K562 (cell line): Measurements from ENCODE around the gene FNBP1. TPM values are rescaled to one million over a fixed set of nuclear protein-coding genes. Genes with fewer than 3 reads are reported as not detected.

Experiments used
- CBFA2T2 ChIP-seq: fragments of 450-650 bp; conservative IDR thresholded peaks from 2 replicates; pipeline ENCODE4 v1.6.1; 2017; ENCODE audit warnings: mild to moderate bottlenecking
- CREBBP ChIP-seq: IDR thresholded peaks from one replicate; pipeline ENCODE4 v1.6.1; 2012; ENCODE audit warnings: low read depth, mild to moderate bottlenecking, control low read depth, inconsistent platforms, low read length
- DPF2 ChIP-seq: fragments of 450-650 bp; IDR thresholded peaks from 2 replicates; pipeline ENCODE4 v1.6.1; 2016
- HIVEP1 ChIP-seq: fragments of 250-450 bp; sonication (Bioruptor Pico); IDR thresholded peaks from 2 replicates; pipeline ENCODE4 v1.4.0; 2020; ENCODE audit warnings: mild to moderate bottlenecking
- HNRNPH1 ChIP-seq: fragments of 200-400 bp; formaldehyde crosslinking; optimal IDR thresholded peaks from 2 replicates; pipeline ENCODE3; 2017; ENCODE audit warnings: low read depth, mild to moderate bottlenecking, low read length, moderate library complexity
- MIER1 ChIP-seq: fragments of 450-650 bp; IDR thresholded peaks from 2 replicates; pipeline ENCODE4 v1.6.1; 2016; ENCODE audit warnings: antibody characterized with exemption, mild to moderate bottlenecking, low read depth
- NELFE ChIP-seq: IDR thresholded peaks from 2 replicates; pipeline ENCODE4 v1.6.1; 2011; ENCODE audit warnings: mild to moderate bottlenecking; ENCODE audit not compliant: insufficient read depth, insufficient read length
- POU5F1 ChIP-seq: fragments of 150-350 bp; IDR thresholded peaks from 2 replicates; pipeline ENCODE4 v1.6.1; 2014; ENCODE audit warnings: borderline replicate concordance, low read length, low read depth, mild to moderate bottlenecking; ENCODE audit not compliant: partially characterized antibody
- SAFB ChIP-seq: fragments of 200-400 bp; formaldehyde crosslinking; IDR thresholded peaks from 2 replicates; pipeline ENCODE4 v1.6.1; 2017; ENCODE audit warnings: low read depth, low read length, borderline replicate concordance
- SAFB2 ChIP-seq: fragments of 200-400 bp; formaldehyde crosslinking; IDR thresholded peaks from 2 replicates; pipeline ENCODE4 v1.6.1; 2018; ENCODE audit warnings: borderline replicate concordance, low read length, low read depth, moderate library complexity; ENCODE audit not compliant: severe bottlenecking
- SREBF2 ChIP-seq: sonication (generic); formaldehyde crosslinking; IDR thresholded peaks from 2 replicates; pipeline ENCODE4 v1.4.0; 2020; ENCODE audit warnings: mild to moderate bottlenecking, missing genetic modification reagents
- STAT5B ChIP-seq: fragments of 250-450 bp; sonication (Bioruptor Pico); IDR thresholded peaks from 2 replicates; pipeline ENCODE4 v1.8.0; 2021; ENCODE audit warnings: mild to moderate bottlenecking, inconsistent platforms
- TAF15 ChIP-seq: fragments of 200-400 bp; formaldehyde crosslinking; IDR thresholded peaks from 2 replicates; pipeline ENCODE4 v1.6.1; 2017; ENCODE audit warnings: mild to moderate bottlenecking, low read depth, low read length, moderate library complexity
- U2AF2 ChIP-seq: fragments of 200-400 bp; formaldehyde crosslinking; optimal IDR thresholded peaks from 2 replicates; pipeline ENCODE3; 2017; ENCODE audit warnings: low read depth, mild to moderate bottlenecking, low read length
- YBX1 ChIP-seq: fragments of 450-650 bp; IDR thresholded peaks from 2 replicates; pipeline ENCODE4 v1.7.1; 2016; ENCODE audit warnings: mild to moderate bottlenecking
- ZC3H4 ChIP-seq: sonication (generic); formaldehyde crosslinking; IDR thresholded peaks from 2 replicates; pipeline ENCODE4 v1.9.0; 2021; ENCODE audit warnings: missing genetic modification reagents, borderline replicate concordance
- polyA plus RNA-seq, 8 experiments: library from polyadenylated mRNA; depleted of rRNA in 4 of 8; stranded (reverse) in 5 of 8; unstranded in 3 of 8; fragments of >200 nt; fragmentation: Nextera tagmentation in 2 of 8; fragmentation: Illumina TruSeq in 1 of 8; extraction: Ambion mirVana in 2 of 8; extraction: Trizol in 1 of 8; gene quantifications; 2 replicates each; pipeline versions ENCODE4 v1.2.1 to v1.2.3, GENCODE V29; 2011 to 2014; ENCODE audit warnings: inconsistent platforms in 1 of 8, missing spikeins in 1 of 8
- total RNA-seq, 7 experiments: library from RNA; depleted of rRNA in 6 of 7; stranded (reverse); fragments of >200 nt in 6 of 7; fragmentation: Illumina TruSeq in 2 of 7; extraction: Trizol in 2 of 7; gene quantifications; 2 replicates each; pipeline versions ENCODE4 v1.2.1 to v1.2.3, GENCODE V29; 2011 to 2021; ENCODE audit warnings: low replicate concordance in 1 of 7
- TF ChIP-seq, protein P1 (sequence below), 2 experiments: fragments of 450-650 bp in 1 of 2; sonication (generic) in 1 of 2; formaldehyde crosslinking in 1 of 2; IDR thresholded peaks in 1 of 2; conservative IDR thresholded peaks in 1 of 2; 2 replicates each; pipeline versions ENCODE4 v1.6.1 to v1.8.1; 2016 to 2023; ENCODE audit warnings: mild to moderate bottlenecking in 2 of 2, moderate library complexity in 2 of 2, inconsistent platforms in 1 of 2, missing genetic modification reagents in 1 of 2
- TF ChIP-seq, protein P2 (sequence below): fragments of 250-450 bp; sonication (Bioruptor Pico); IDR thresholded peaks from 2 replicates; pipeline ENCODE4 v1.5.0; 2021; ENCODE audit warnings: mild to moderate bottlenecking, moderate library complexity
- TF ChIP-seq, protein P3 (sequence below): fragments of 450-650 bp; IDR thresholded peaks from 2 replicates; pipeline ENCODE4 v1.7.1; 2018; ENCODE audit warnings: mild to moderate bottlenecking, low read depth; ENCODE audit not compliant: partially characterized antibody
- TF ChIP-seq, protein P4 (sequence below): fragments of 450-650 bp; formaldehyde crosslinking; IDR thresholded peaks from 2 replicates; pipeline ENCODE4 v1.4.0; 2020; ENCODE audit warnings: mild to moderate bottlenecking, moderate library complexity

The FNBP1 gene
- total and polyA plus RNA-seq, 9 of the 15 experiments (the other 6 are each of a cell fraction or from before 2014, with no cell fraction given): 1.8 to 14.9 (median 7.6) TPM

DNA sequence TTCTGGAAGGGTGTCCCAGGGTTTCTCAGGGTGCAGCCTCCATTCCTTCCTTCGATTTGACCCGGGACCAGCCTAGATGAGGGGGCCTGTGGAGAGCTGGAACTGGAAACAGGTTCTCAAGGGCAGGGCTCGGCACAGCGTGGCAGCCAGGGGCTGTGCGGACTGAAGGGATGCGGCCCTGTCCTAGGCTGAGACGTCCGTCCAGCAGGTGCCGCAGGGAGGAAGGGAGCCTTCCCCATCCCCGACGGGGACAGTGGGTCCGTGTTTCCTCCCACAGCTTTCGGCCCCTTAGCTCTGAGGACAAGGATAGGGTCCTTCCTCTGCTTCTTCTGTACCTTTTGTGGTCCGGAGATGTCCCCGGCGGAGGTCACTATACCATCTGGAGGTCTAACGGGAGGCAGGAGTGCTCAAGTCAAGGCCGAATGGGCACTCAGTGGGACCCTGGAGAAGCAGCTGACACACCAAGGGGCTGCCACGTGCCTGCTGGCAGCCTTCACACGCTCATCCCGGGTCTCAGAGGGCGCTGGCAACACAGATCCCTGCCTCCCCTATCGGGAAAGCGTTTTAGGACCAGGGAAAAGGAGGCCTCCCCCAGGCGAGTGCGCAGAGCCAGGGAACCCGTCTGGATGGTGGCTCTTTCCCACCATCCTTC, 157.8 kb downstream of the FNBP1 start (continued):
- no peak for TF ChIP-seq POU5F1
- TF ChIP-seq HIVEP1 (CRISPR knock-in tag): 0 out of 2 replicates have a peak, but pooled peaks have one; percentile 73
- TF ChIP-seq DPF2: no peak
- no peak for TF ChIP-seq U2AF2
- TF ChIP-seq, protein P1, sequence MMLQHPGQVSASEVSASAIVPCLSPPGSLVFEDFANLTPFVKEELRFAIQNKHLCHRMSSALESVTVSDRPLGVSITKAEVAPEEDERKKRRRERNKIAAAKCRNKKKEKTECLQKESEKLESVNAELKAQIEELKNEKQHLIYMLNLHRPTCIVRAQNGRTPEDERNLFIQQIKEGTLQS (IDR thresholded peaks at IDR 0.05): no peak
- TF ChIP-seq, protein P1 (CRISPR knock-in tag; conservative IDR thresholded peaks at IDR 0.05): no peak
- TF ChIP-seq STAT5B (CRISPR knock-in tag): no peak
- no peak for TF ChIP-seq CBFA2T2
- no peak for TF ChIP-seq ZC3H4 (CRISPR knock-in tag)
- TF ChIP-seq TAF15: no peak
- no peak for TF ChIP-seq SAFB2
- no peak for TF ChIP-seq YBX1
- TF ChIP-seq, protein P2, sequence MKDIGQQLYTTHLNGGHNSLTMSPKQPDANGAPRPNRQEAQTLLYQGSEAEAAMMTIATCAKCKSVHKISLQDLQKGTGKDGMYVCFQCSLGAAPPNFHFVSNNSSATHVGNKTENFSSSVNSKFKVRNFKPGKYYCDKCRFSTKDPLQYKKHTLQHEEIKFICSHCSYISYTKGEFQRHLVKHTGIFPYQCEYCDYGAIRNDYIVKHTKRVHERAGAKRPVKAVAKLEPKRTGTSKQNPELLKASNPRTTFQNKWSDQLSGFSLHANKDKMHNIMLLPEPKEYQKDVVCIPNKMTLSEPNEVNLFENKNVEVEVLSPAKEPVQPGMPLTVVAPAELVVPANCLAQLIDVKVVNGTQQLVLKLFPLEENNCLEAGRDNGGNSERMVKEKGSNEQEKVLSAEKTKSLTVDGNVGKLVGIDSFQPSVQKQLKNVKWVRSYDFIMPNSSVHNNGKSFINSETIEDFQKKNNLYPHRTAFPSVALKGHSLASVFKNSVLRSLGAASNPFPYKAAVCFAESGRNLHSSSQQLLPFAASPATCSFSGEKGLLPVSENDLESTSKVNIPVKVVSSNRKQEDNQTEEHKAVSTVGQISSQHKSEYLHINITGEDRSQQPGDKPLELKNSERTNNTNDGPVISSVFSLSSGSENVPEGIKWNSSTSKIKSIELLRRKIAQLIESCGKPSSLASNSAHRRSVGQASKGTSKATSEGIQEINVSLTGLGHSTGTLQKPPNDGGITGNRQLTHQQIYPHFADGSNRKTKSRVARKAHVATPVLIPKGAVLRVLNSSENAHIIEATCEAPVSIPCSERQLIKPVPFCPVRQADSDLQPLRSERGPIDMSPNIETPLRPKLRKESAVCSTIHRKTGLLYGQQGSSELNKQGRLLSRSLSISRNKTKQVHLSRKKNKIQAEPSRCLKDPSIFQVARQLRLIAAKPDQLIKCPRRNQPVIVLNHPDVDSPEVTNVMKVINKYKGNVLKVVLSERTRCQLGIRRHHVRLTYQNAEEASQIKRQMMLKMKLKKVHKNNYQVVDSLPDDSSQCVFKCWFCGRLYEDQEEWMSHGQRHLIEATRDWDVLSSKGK: no peak
- TF ChIP-seq NELFE: no peak
- TF ChIP-seq, protein P3, sequence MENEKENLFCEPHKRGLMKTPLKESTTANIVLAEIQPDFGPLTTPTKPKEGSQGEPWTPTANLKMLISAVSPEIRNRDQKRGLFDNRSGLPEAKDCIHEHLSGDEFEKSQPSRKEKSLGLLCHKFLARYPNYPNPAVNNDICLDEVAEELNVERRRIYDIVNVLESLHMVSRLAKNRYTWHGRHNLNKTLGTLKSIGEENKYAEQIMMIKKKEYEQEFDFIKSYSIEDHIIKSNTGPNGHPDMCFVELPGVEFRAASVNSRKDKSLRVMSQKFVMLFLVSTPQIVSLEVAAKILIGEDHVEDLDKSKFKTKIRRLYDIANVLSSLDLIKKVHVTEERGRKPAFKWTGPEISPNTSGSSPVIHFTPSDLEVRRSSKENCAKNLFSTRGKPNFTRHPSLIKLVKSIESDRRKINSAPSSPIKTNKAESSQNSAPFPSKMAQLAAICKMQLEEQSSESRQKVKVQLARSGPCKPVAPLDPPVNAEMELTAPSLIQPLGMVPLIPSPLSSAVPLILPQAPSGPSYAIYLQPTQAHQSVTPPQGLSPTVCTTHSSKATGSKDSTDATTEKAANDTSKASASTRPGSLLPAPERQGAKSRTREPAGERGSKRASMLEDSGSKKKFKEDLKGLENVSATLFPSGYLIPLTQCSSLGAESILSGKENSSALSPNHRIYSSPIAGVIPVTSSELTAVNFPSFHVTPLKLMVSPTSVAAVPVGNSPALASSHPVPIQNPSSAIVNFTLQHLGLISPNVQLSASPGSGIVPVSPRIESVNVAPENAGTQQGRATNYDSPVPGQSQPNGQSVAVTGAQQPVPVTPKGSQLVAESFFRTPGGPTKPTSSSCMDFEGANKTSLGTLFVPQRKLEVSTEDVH: no peak
- no peak for TF ChIP-seq HNRNPH1
- TF ChIP-seq, protein P4, sequence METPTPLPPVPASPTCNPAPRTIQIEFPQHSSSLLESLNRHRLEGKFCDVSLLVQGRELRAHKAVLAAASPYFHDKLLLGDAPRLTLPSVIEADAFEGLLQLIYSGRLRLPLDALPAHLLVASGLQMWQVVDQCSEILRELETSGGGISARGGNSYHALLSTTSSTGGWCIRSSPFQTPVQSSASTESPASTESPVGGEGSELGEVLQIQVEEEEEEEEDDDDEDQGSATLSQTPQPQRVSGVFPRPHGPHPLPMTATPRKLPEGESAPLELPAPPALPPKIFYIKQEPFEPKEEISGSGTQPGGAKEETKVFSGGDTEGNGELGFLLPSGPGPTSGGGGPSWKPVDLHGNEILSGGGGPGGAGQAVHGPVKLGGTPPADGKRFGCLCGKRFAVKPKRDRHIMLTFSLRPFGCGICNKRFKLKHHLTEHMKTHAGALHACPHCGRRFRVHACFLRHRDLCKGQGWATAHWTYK (CRISPR knock-in tag): peak; percentile 17; the same call in 1 of the 2 replicates
- no peak for TF ChIP-seq MIER1
- no peak for TF ChIP-seq CREBBP
- TF ChIP-seq SREBF2: no peak
- no peak for TF ChIP-seq SAFB
